ENCODE data around the gene U2AF1L4. TPM values are rescaled to one million over a fixed set of nuclear protein-coding genes. Genes with fewer than 3 reads are reported as not detected.

U2AF1L4 gene
- total RNA-seq, 3 donors from 2014 or later: 18.9 to 25.2 (median 19.4) TPM

DNA sequence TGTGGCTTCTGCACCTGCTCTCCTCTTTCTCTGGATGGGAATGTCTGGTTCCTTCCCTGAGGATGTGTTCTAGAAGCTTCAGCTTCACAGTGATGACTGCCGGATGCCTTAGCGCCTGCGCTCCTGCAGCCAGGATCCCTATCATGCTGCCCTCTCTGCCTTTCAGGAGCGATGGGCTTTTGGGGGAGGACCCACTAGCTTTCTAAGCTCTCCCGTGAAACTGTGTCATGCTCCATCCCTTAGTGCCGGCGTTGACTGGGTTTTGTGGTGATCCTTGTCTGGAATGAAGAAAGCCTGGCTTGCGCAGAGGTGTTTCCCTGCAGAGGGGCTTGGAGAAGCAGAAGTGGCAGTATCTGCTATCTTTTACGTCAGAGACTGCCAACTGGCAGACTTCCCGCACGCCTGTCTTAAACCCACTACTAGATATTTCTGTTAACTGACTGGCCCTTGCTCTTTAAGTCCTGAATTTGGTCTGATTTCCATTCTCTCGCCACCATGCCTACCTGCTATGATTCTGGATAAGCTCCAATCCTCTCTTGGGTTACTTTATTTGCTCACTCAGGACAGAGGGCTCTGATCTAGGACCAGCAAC lies 31.2 kb downstream of the U2AF1L4 start:
- ATAC-seq: no peak
- Mint-ChIP-seq H3K4me1 (ENCODE audit: low read depth) (peaks cover 60% of the 10 kb centered on the region), H3K27me3 (ENCODE audit: low read depth) (no peaks in the 10 kb centered on the region), H3K36me3 (ENCODE audit: insufficient read depth) (peaks cover 10% of the 10 kb centered on the region), H3K9me3 (no peaks in the 10 kb centered on the region), H3K4me3 (peak overlapping the region; percentile 91)
- no peak for DNase-seq

DNA sequence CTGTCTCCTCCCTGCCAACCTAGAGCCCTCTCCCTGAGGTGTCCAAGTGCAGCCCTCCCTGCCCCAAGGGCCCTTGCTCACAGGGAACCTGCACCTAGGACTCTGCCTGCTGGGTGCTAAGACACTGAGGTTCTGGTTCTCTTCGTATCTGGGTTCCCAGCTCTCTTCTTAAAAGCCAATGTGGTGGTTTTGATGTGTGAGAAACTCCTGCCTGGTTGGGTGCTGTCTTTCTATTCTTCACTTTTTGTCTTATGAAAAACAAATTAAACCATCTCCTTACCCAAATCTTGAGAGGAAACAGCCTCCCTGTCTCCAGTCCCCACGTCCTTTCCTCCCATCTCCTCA lies 31.7 kb downstream of the U2AF1L4 start:
- H3K9me3 Mint-ChIP-seq: no peaks in the 10 kb centered on the region
- no peaks in the 10 kb centered on the region for H3K27me3 Mint-ChIP-seq (ENCODE audit: low read depth)
- peak overlapping the region; percentile 91 for H3K4me3 Mint-ChIP-seq
- ATAC-seq (no peak), DNase-seq (no peak)
- peaks cover 10% of the 10 kb centered on the region for H3K36me3 Mint-ChIP-seq (ENCODE audit: insufficient read depth)
- peaks cover 60% of the 10 kb centered on the region for H3K4me1 Mint-ChIP-seq (ENCODE audit: low read depth)

DNA sequence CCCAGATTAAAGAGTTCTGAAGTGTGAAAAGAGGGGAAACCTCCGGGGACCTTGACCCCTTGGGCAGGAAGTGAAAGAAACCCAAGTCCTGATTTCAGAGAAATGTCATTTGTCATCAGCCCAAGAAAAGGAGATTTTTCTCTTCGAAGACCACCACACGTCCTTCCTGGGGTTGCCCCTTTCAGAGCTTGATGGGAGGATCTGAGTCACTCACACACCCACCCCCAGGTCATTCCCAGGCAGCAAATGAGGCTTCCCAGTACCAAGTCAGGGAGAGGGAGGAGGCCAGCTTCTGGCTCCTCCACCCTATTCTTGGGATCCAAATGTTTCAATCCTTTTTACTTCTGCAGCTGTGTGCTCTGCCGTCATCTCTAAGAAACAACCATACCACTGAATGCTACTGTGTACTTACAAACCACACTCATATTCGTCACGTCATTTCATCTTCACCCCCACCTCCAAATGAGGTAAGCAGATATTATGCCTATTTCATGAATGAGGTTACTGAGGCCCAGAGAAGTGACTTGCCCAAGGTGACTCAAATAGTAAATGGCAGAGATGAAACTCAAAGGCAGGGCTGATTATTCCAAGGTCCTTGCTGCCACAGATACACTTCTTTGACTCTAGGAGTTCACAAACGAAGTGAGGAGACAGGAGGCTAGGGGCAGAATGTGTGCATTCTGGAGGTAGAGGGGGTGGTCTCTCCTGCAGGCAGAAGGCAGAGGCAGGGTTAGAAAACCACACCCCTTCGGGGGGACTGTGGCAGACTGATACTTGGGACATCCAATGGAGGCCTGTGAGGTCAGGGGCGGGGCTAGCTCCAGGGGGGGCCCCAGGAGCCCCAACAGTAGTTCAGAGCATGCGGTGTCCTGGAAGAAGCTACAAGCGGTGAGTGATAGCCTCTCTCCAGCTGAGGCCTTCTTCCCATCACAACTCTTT lies 32.4 kb downstream of the U2AF1L4 start:
- DNase-seq (peak; percentile 45), ATAC-seq (peak; percentile 31 to 33)
- H3K4me3 Mint-ChIP-seq: peak overlapping the region; percentile 91
- H3K9me3 Mint-ChIP-seq: no peaks in the 10 kb centered on the region
- peaks cover 60% of the 10 kb centered on the region for H3K4me1 Mint-ChIP-seq (ENCODE audit: low read depth)
- no peaks in the 10 kb centered on the region for H3K27me3 Mint-ChIP-seq (ENCODE audit: low read depth)
- H3K36me3 Mint-ChIP-seq (ENCODE audit: insufficient read depth): peaks cover 10% of the 10 kb centered on the region

DNA sequence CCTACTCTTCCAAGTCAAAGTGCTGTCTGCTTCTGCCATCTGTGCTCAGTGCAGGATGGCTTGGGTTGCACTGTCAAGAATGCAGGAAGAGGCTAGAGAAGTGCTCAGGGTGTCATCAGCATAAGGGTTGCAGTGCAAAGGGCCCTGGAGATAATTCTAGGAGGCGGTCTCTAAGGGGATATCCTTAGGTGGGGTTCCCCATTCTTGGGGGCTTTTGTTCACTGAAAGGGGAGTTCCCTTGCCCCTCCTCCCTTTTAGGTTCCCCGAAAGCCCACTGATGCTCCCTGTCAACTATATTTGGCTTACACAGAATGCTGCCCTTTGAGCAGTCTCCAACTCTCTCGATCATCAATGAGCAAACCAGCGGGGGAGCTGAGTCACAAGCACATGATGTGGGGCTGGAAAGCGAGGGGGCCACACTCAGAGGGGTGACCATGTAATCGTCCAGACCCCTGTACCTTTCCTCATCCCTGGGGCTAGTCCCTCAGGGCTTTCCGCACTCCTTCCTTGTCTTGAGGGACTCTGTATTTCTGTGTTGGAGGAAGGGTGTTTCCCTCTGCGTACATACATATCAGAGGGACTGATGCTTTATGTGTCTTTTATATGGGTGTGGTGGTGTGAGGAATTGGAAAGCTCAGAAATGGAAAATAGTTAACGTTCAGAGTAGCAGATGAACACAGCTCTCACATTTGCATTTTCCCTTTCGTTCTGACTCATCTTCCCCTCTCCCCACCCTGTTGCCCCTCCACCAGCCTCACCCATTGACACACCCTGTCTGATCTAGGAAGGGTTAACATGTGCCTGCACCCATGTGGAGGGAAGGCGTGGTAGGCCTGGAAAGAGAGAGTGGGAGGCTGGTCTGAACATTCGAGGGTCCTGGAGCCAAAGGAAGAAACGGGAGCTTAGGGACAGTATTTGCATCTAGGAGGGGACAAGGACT lies 34.2 kb downstream of the U2AF1L4 start:
- H3K4me1 Mint-ChIP-seq (ENCODE audit: low read depth): peaks cover 53% of the 10 kb centered on the region
- H3K4me3 Mint-ChIP-seq: peak overlapping the region; percentile 58
- peak; percentile 50 for DNase-seq

DNA sequence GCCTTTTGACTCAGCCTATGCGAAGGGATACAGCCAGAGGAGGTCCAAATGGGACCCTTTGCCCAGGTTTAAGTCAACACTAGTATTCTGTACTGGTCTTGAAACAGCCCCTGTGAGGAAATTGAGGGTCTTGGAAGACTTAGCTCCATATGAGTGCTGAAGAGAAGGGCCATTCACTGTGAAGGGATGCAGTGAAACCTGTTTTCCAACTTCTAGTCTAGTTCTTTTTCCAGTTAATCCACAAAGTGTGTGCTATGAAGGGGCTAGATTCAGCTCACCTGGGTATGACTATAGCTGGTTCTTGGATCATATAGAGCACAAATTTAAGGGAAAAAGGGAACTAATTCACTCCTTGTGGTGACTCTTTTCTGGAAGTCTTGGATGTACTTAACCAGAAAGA lies 36.8 kb downstream of the U2AF1L4 start:
- Mint-ChIP-seq H3K4me1 (ENCODE audit: low read depth) (peaks cover 33% of the 10 kb centered on the region), H3K9me3 (no peaks in the 10 kb centered on the region), H3K4me3 (no peak overlapping the region), H3K36me3 (ENCODE audit: insufficient read depth) (no peaks in the 10 kb centered on the region), H3K27me3 (ENCODE audit: low read depth) (no peaks in the 10 kb centered on the region)
- DNase-seq: no peak
- no peak for ATAC-seq

More for the DNA sequence above, 34.2 kb downstream of the U2AF1L4 start:
- peaks cover 7% of the 10 kb centered on the region for H3K36me3 Mint-ChIP-seq (ENCODE audit: insufficient read depth)
- H3K27me3 Mint-ChIP-seq (ENCODE audit: low read depth): no peaks in the 10 kb centered on the region
- peak; percentile 44 to 47 for ATAC-seq
- H3K9me3 Mint-ChIP-seq: no peaks in the 10 kb centered on the region

DNA sequence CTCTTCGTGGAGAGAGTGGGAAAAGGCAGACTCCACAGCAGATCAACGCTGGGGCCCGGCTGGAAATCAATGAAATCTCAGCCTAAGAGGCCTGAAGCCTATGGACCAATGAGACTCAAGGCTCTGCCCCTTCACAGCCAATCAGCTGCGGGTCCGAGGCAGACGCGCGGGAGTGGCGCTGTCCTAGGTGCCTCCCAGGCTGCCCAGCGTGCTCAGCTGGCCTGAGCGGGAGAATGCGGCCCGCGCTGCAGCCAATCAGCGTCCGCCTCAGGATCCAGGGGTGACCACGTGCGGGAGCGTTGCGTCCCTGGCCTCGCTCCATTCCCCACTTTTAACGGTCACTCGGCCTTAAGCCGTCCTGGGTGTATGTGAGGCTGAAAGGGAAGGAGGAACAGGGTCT lies 41.0 kb downstream of the U2AF1L4 start, which contains the start of gene ZBTB32:
Gene ZBTB32 (plus strand): TSS at position 341 of the 400 bp plus-strand sequence. CDS start 10,069 bp downstream, outside the sequence.
- H3K4me3 Mint-ChIP-seq: peak within 1 kb of the TSS; percentile 19
- H3K27me3 Mint-ChIP-seq (ENCODE audit: low read depth): no peaks in the 10 kb centered on the region
- DNase-seq (no peak), ATAC-seq (no peak)
- no peaks in the 10 kb centered on the region for H3K36me3 Mint-ChIP-seq (ENCODE audit: insufficient read depth)
- peaks cover 4% of the 10 kb centered on the region for H3K4me1 Mint-ChIP-seq (ENCODE audit: low read depth)
- H3K9me3 Mint-ChIP-seq: no peaks in the 10 kb centered on the region

DNA sequence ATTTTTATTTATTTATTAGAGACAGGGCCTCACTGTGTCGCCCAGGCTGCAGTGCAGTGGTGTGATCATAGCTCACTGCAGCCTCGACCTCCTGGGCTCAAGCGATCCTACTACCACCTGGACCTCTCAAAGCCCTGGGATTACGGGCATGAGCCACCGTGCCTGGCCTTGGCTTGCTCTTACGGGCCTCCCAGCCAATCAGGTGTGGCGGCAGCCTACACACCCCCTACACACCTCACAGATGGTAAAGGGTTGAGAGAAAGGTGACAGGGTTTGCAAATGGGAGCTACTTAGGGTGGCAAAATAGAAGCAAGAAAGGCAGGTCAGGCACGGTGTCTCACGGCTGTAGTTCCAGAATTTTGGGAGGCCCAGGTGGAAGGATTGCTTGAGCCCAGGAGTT lies 41.9 kb downstream of the U2AF1L4 start:
- Mint-ChIP-seq H3K4me3 (no peak overlapping the region), H3K36me3 (ENCODE audit: insufficient read depth) (no peaks in the 10 kb centered on the region), H3K9me3 (no peaks in the 10 kb centered on the region), H3K4me1 (ENCODE audit: low read depth) (peaks cover 4% of the 10 kb centered on the region), H3K27me3 (ENCODE audit: low read depth) (no peaks in the 10 kb centered on the region)
- DNase-seq (no peak), ATAC-seq (no peak)

DNA sequence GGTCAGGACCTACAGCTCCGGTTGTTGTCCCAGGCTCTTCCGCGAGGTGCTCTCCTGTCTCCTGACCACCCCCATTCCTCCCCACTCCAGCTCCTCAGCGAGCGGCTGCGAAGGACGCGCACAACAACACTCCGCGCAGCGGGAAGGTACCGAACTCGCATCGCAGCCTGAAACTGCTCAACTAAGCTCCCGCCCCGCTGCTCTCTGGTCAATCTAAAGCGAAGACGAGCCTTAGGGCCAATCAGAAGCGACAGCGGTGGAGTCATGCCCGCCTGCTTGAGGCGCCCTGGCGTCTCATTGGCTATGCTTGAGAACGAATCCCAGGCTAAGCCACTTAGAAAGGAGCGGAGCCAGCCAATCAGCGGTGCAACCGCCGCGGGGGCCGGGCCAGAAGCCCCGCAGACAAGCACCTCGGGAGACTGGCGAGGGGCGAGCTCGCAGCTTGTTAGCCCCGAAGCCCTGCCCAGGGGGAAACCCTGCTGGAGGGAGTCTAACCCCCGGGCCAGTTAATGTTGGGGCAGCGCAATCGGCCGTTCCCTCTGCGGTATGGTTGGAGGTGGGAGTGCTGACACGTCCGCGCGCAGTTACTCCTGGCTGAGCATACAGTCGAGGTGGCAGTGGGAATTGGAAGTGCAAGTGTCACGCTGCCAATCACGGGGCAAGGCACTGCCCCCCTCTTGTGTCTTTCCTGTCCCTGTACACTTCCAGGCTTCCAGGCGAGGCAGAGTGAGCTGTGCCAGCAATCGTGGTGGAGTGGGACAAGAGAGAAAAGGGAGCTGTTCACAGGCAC lies 42.8 kb downstream of the U2AF1L4 start:
- Mint-ChIP-seq H3K36me3 (ENCODE audit: insufficient read depth) (no peaks in the 10 kb centered on the region), H3K9me3 (no peaks in the 10 kb centered on the region), H3K4me3 (peak overlapping the region; percentile 87), H3K27me3 (ENCODE audit: low read depth) (no peaks in the 10 kb centered on the region), H3K4me1 (ENCODE audit: low read depth) (peaks cover 4% of the 10 kb centered on the region)
- ATAC-seq (peak; percentile 100), DNase-seq (peak; percentile 90)

DNA sequence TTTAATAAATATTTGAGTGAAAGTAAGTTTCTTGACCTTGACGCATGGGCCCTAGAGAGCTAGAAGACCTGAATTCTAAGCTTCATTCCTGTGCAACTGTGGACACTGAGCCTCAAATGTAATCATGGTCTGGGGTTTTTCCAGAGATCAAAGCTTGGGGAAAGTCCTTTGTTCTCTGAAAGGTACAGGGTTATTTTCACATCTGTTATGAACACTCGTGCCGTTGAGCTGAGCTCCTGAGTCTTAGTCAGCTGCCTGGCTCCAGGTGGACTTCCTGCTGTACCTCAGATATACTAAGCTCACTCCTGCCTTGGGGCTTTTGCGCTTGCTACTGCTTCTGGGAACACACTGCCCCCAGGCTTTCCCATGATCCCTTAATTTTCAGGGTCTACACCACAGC lies 48.4 kb downstream of the U2AF1L4 start:
- H3K9me3 Mint-ChIP-seq: no peaks in the 10 kb centered on the region
- peak in 1 of 2 donors; percentile 17 for ATAC-seq
- H3K27me3 Mint-ChIP-seq (ENCODE audit: low read depth): no peaks in the 10 kb centered on the region
- DNase-seq: no peak
- no peaks in the 10 kb centered on the region for H3K4me1 Mint-ChIP-seq (ENCODE audit: low read depth)
- no peaks in the 10 kb centered on the region for H3K36me3 Mint-ChIP-seq (ENCODE audit: insufficient read depth)
- no peak overlapping the region for H3K4me3 Mint-ChIP-seq

DNA sequence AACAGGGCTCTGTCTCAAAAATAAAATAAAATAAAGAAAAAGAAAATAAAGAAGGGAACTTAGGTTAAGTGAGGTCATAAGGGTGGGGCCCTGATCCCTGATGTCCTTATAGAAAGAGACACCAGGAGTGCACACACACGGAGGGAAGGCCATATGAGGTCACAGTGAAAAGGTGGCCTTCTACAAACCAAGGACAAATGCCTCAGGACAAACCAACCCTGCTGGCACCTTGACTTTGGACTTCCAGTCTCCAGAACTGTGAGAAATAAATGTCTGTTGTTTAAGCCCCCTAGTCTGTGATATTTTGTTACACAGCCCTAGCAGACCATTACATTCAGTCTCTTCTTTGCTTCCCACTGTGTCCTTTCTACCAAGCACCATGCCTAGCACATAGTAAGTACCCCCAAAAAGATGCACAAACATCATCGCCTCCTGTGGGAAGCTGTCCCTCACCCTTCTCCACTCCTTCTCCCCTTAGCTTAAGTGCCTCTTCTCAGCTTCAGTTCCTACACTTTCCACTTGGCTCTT lies 49.3 kb downstream of the U2AF1L4 start:
- DNase-seq: no peak
- ATAC-seq: no peak
- Mint-ChIP-seq H3K27me3 (ENCODE audit: low read depth) (no peaks in the 10 kb centered on the region), H3K9me3 (no peaks in the 10 kb centered on the region), H3K4me3 (no peak overlapping the region), H3K36me3 (ENCODE audit: insufficient read depth) (no peaks in the 10 kb centered on the region), H3K4me1 (ENCODE audit: low read depth) (no peaks in the 10 kb centered on the region)

DNA sequence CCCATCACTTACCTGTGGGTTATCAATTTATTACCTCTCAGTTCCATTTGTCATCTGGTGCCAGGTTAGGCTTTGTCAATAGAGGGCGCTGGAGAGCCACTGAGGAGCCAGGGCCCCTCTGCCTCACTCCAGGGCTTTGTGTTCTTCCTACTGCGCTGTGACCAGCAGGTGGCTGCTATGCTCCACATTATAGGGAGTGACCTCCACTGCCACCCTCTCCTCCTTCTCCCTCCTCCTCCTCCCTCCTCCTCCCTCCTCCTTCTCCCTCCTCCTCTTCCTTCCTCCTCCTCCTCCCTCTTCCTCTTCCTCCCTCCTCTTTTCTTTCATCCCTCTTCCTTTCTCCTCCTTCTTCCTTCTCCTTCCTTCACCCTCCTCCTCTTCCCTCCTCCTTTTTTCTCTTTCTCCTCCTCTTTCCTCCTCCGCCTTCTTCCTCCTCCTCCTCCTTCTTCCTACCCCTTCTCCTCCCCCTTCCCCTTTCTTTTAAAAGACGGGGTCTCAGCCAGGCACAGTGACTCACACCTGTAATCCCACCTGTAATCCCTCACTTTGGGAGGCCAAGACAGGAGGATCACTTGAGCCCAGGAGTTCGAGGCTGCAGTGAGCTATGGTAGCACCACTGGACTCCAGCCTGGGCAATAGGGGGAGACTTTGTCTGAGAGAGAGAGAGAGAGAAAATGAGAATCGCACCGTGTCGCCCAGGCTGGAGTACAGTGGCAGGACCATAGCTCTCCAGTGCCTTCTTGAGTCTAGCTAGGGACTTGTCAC lies 51.2 kb downstream of the U2AF1L4 start:
- Mint-ChIP-seq H3K36me3 (ENCODE audit: insufficient read depth) (no peaks in the 10 kb centered on the region), H3K27me3 (ENCODE audit: low read depth) (no peaks in the 10 kb centered on the region), H3K4me1 (ENCODE audit: low read depth) (no peaks in the 10 kb centered on the region), H3K4me3 (no peak overlapping the region), H3K9me3 (no peaks in the 10 kb centered on the region)
- DNase-seq: peak; percentile 91
- peak; percentile 100 for ATAC-seq

DNA sequence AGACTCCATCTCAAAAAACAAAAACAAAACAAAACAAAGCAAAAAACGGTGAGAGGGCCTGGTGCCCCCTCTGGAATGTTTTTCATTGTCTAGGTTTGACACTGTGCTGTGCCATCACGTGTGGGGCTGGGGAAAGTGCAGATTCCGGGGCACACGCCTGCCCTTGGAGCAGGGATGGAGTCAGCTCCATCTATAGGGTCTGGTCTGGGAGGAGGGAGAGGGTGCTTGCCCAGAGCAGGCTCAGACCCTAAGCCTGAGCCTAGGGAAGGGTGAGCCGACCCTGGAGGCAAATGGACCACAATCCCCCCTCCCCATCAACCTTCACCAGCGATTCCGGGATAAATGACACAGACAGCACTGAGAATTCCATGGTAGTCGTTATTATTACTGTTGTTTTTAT lies 51.8 kb downstream of the U2AF1L4 start:
- Mint-ChIP-seq H3K9me3 (no peaks in the 10 kb centered on the region), H3K36me3 (ENCODE audit: insufficient read depth) (no peaks in the 10 kb centered on the region), H3K4me1 (ENCODE audit: low read depth) (no peaks in the 10 kb centered on the region), H3K4me3 (no peak overlapping the region), H3K27me3 (ENCODE audit: low read depth) (no peaks in the 10 kb centered on the region)
- ATAC-seq: peak; percentile 15 to 20
- DNase-seq: no peak

All from activated T-cell treated with anti-CD3 and anti-CD28 coated beads, Interleukin-2, amount 50 U/mL, for 4 hours (primary cell).